Ascending aorta (tissue), 2 donors: ENCODE results near the gene TSPAN18. TPM values are rescaled to one million over a fixed set of nuclear protein-coding genes. Genes with fewer than 3 reads are reported as not detected.

Experiments used
- DNase-seq, 2 donors: peaks; one replicate each; pipeline ENCODE4 v3.0.0-alpha.2; 2019; ENCODE audit warnings: low spot score in 2 of 2
- H3K27ac ChIP-seq, 2 donors: fragments of 200-600 bp; sonication (generic); one replicate each; pipeline ENCODE4 v1.5.1; 2016 to 2017; ENCODE audit warnings: mild to moderate bottlenecking in 1 of 2
- H3K27me3 ChIP-seq: fragments of 200-600 bp; sonication (generic); one replicate; pipeline ENCODE4 v1.5.1; 2017
- H3K36me3 ChIP-seq, 2 donors: fragments of 200-600 bp; sonication (generic); one replicate each; pipeline ENCODE4 v1.5.1; 2016
- H3K4me1 ChIP-seq, 2 donors: fragments of 200-600 bp; sonication (generic); one replicate each; pipeline ENCODE4 v1.5.1; 2016 to 2017; ENCODE audit warnings: mild to moderate bottlenecking in 1 of 2
- H3K4me3 ChIP-seq, 2 donors: fragments of 200-600 bp; sonication (generic); one replicate each; pipeline ENCODE4 v1.5.1; 2016 to 2017; ENCODE audit warnings: mild to moderate bottlenecking in 1 of 2
- H3K9me3 ChIP-seq, 2 donors: fragments of 200-600 bp; sonication (generic); one replicate each; pipeline ENCODE4 v1.5.1; 2016
- CTCF ChIP-seq, 3 experiments: fragments of 200-600 bp in 2 of 3; fragments of 450-650 bp in 1 of 3; sonication (generic) in 2 of 3; IDR thresholded peaks; one replicate each; pipeline ENCODE4 v1.5.1; 2016 to 2019; ENCODE audit warnings: antibody characterized with exemption in 3 of 3, mild to moderate bottlenecking in 1 of 3, moderate library complexity in 1 of 3
- intact Hi-C: fragments of 100-400 bp; cut with DNase I; formaldehyde crosslinking; loops from one replicate; pipeline ENCODE4 v1.15.1; 2023
- total RNA-seq: library from RNA; depleted of rRNA; stranded (reverse); fragments of >200 nt; gene quantifications from one replicate; pipeline ENCODE4 v1.1.0, GENCODE V29; 2016

TSPAN18 gene
- total RNA-seq, 1 donor from 2014 or later, result 21.3 TPM

GRCh38 chr11:44728491-44728910, 1.7 kb downstream of the TSPAN18 start:
- no peak for TF ChIP-seq CTCF (IDR thresholded peaks at IDR 0.05)
- no peaks in the 10 kb centered on the region for H3K36me3 ChIP-seq
- no peaks in the 10 kb centered on the region for H3K27me3 ChIP-seq
- DNase-seq, result no peak
- intact Hi-C loops, result loop anchor here (1.0 to 10.0 kb wide), 4 partner anchors 106 to 183 kb away; no protein-coding TSS in a partner anchor
- H3K4me1 ChIP-seq, result peaks cover 3 to 14% of the 10 kb centered on the region in 2 donors
- H3K9me3 ChIP-seq, result no peaks in the 10 kb centered on the region
- peak overlapping the region in 1 of 2 donors; percentile 55 for H3K4me3 ChIP-seq
- H3K27ac ChIP-seq, result no peak overlapping the region

GRCh38 chr11:44729063-44729462, 2.3 kb downstream of the TSPAN18 start:
- intact Hi-C loops, result loop anchor here (5.0 to 10.0 kb wide), 2 partner anchors 107 to 174 kb away; no protein-coding TSS in a partner anchor
- H3K9me3 ChIP-seq, result no peaks in the 10 kb centered on the region
- H3K27me3 ChIP-seq, result no peaks in the 10 kb centered on the region
- DNase-seq, result no peak
- no peak overlapping the region for H3K27ac ChIP-seq
- peaks cover 3 to 14% of the 10 kb centered on the region in 2 donors for H3K4me1 ChIP-seq
- no peak for TF ChIP-seq CTCF (IDR thresholded peaks at IDR 0.05)
- no peak overlapping the region for H3K4me3 ChIP-seq
- no peaks in the 10 kb centered on the region for H3K36me3 ChIP-seq

GRCh38 chr11:44729713-44730112, 3.0 kb downstream of the TSPAN18 start:
- no peaks in the 10 kb centered on the region for H3K27me3 ChIP-seq

GRCh38 chr11:44730775-44731174, 4.0 kb downstream of the TSPAN18 start:
- Histone ChIP-seq H3K27me3 (no peaks in the 10 kb centered on the region), H3K4me1 (peaks cover 3 to 14% of the 10 kb centered on the region in 2 donors), H3K9me3 (no peaks in the 10 kb centered on the region), H3K36me3 (no peaks in the 10 kb centered on the region), H3K27ac (no peak overlapping the region), H3K4me3 (no peak overlapping the region)
- no peak for TF ChIP-seq CTCF (IDR thresholded peaks at IDR 0.05)
- intact Hi-C loops, result no loop called here
- no peak for DNase-seq

More at GRCh38 chr11:44729713-44730112, 3.0 kb downstream of the TSPAN18 start:
- intact Hi-C loops, result loop anchor here (5.0 to 10.0 kb wide), 2 partner anchors 107 to 175 kb away; no protein-coding TSS in a partner anchor
- no peaks in the 10 kb centered on the region for H3K9me3 ChIP-seq
- peaks cover 3 to 14% of the 10 kb centered on the region in 2 donors for H3K4me1 ChIP-seq
- DNase-seq, result no peak
- no peaks in the 10 kb centered on the region for H3K36me3 ChIP-seq
- TF ChIP-seq CTCF (IDR thresholded peaks at IDR 0.05), result no peak
- no peak overlapping the region for H3K4me3 ChIP-seq
- no peak overlapping the region for H3K27ac ChIP-seq

GRCh38 chr11:44731685-44732430, 5.1 kb downstream of the TSPAN18 start:
- TF ChIP-seq CTCF (IDR thresholded peaks at IDR 0.05), result no peak
- no peaks in the 10 kb centered on the region for H3K36me3 ChIP-seq
- H3K4me3 ChIP-seq, result no peak overlapping the region
- no peaks in the 10 kb centered on the region for H3K9me3 ChIP-seq
- H3K27me3 ChIP-seq, result no peaks in the 10 kb centered on the region
- intact Hi-C loops, result no loop called here
- DNase-seq, result no peak
- no peak overlapping the region for H3K27ac ChIP-seq
- H3K4me1 ChIP-seq, result peaks cover 3 to 14% of the 10 kb centered on the region in 2 donors
